ENCODE measurements around the gene ISYNA1. TPM values are rescaled to one million over a fixed set of nuclear protein-coding genes. Genes with fewer than 3 reads are reported as not detected.

Gene ISYNA1
- total and polyA plus RNA-seq, 2 of the 13 experiments (the other 11 are each of a cell fraction or from before 2014, with no cell fraction given): 29.6 to 48.5 TPM

DNA sequence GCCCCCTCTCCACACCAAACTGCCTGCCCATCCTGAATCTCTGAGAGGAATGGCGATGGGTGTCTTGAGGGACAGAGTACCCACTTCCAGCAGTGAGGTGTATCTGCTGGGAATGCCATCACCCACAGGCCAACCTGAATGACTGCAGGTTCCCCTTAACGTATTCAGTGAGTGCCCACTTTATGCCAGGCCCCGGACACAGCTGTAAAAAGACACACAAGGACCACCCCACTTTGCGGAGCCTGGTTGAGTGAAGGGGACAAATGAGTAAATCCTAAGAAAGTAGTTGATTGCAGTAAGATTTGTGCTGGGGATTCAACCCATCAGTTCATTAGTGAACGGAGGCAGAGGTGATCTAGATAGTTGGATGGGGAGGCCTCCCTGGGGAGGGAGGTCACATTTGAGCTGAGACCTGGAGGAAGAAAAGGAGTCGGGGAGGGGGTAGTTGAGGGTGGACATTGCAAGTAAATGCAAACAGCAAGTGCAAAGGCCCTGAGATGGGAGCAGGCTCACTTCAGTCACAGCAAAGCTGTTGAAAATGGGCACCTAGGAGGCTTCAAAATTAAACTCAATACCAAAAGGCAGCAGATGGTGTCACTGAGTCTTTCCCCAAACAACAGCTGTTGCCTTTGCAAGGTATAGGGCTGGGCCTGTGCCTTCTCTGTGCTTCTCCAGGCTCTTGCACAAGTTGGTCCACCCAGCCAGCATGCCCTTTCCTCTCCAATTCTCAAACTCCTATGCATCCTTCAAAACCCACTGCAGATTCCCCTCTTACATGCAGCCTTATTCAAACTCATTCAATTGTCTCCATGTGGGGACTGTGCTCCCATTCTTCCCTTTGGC is 47.6 kb downstream of the ISYNA1 start (continued):
- TF ChIP-seq JDP2 (CRISPR knock-in tag; IDR thresholded peaks at IDR 0.05; ENCODE audit: borderline replicate concordance): no peak
- no peak for TF ChIP-seq ZNF292 (CRISPR knock-in tag; IDR thresholded peaks at IDR 0.05; ENCODE audit: borderline replicate concordance, low read depth)
- TF ChIP-seq ZNF451 (CRISPR knock-in tag; IDR thresholded peaks at IDR 0.05): 0 out of 2 replicates have a peak, but pooled peaks have one; percentile 21
- no peak for TF ChIP-seq KDM3A (CRISPR knock-in tag; IDR thresholded peaks at IDR 0.05; ENCODE audit: low read depth)
- TF ChIP-seq, protein P1, sequence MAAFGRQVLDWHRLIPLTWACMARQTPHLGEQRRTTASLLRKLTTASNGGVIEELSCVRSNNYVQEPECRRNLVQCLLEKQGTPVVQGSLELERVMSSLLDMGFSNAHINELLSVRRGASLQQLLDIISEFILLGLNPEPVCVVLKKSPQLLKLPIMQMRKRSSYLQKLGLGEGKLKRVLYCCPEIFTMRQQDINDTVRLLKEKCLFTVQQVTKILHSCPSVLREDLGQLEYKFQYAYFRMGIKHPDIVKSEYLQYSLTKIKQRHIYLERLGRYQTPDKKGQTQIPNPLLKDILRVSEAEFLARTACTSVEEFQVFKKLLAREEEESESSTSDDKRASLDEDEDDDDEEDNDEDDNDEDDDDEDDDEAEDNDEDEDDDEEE (CRISPR knock-in tag; IDR thresholded peaks at IDR 0.05): no peak
- no peak for TF ChIP-seq CCDC6 (CRISPR knock-in tag; IDR thresholded peaks at IDR 0.05)
- TF ChIP-seq, protein P2, sequence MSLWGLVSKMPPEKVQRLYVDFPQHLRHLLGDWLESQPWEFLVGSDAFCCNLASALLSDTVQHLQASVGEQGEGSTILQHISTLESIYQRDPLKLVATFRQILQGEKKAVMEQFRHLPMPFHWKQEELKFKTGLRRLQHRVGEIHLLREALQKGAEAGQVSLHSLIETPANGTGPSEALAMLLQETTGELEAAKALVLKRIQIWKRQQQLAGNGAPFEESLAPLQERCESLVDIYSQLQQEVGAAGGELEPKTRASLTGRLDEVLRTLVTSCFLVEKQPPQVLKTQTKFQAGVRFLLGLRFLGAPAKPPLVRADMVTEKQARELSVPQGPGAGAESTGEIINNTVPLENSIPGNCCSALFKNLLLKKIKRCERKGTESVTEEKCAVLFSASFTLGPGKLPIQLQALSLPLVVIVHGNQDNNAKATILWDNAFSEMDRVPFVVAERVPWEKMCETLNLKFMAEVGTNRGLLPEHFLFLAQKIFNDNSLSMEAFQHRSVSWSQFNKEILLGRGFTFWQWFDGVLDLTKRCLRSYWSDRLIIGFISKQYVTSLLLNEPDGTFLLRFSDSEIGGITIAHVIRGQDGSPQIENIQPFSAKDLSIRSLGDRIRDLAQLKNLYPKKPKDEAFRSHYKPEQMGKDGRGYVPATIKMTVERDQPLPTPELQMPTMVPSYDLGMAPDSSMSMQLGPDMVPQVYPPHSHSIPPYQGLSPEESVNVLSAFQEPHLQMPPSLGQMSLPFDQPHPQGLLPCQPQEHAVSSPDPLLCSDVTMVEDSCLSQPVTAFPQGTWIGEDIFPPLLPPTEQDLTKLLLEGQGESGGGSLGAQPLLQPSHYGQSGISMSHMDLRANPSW (CRISPR knock-in tag; IDR thresholded peaks at IDR 0.05; ENCODE audit: borderline replicate concordance): 0 out of 2 replicates have a peak, but pooled peaks have one; percentile 61
- TF ChIP-seq TAF15 (IDR thresholded peaks at IDR 0.05; ENCODE audit: low read depth, low read length, poor library complexity, severe bottlenecking): no peak
- TF ChIP-seq AGO2 (optimal IDR thresholded peaks at IDR 0.05; ENCODE audit: low read depth, low read length): no peak
- TF ChIP-seq ZMYM3 (CRISPR knock-in tag; IDR thresholded peaks at IDR 0.05): peak; percentile 45
- TF ChIP-seq, protein P3, sequence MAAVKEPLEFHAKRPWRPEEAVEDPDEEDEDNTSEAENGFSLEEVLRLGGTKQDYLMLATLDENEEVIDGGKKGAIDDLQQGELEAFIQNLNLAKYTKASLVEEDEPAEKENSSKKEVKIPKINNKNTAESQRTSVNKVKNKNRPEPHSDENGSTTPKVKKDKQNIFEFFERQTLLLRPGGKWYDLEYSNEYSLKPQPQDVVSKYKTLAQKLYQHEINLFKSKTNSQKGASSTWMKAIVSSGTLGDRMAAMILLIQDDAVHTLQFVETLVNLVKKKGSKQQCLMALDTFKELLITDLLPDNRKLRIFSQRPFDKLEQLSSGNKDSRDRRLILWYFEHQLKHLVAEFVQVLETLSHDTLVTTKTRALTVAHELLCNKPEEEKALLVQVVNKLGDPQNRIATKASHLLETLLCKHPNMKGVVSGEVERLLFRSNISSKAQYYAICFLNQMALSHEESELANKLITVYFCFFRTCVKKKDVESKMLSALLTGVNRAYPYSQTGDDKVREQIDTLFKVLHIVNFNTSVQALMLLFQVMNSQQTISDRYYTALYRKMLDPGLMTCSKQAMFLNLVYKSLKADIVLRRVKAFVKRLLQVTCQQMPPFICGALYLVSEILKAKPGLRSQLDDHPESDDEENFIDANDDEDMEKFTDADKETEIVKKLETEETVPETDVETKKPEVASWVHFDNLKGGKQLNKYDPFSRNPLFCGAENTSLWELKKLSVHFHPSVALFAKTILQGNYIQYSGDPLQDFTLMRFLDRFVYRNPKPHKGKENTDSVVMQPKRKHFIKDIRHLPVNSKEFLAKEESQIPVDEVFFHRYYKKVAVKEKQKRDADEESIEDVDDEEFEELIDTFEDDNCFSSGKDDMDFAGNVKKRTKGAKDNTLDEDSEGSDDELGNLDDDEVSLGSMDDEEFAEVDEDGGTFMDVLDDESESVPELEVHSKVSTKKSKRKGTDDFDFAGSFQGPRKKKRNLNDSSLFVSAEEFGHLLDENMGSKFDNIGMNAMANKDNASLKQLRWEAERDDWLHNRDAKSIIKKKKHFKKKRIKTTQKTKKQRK (IDR thresholded peaks at IDR 0.05; ENCODE audit: low read length): no peak
- peak; percentile 54 for TF ChIP-seq IRF2 (CRISPR knock-in tag; IDR thresholded peaks at IDR 0.05)
- 0 out of 2 replicates have a peak, but pooled peaks have one; percentile 42 for TF ChIP-seq MEF2D (CRISPR knock-in tag; IDR thresholded peaks at IDR 0.05)
- no peak for TF ChIP-seq FOXA1 (IDR thresholded peaks at IDR 0.05)
- 0 out of 2 replicates have a peak, but pooled peaks have one; percentile 5 for TF ChIP-seq FOXA1 (CRISPR knock-in tag; IDR thresholded peaks at IDR 0.05)
- no peak for TF ChIP-seq TBP (CRISPR knock-in tag; IDR thresholded peaks at IDR 0.05)
- no peak for TF ChIP-seq ZNF772 (CRISPR knock-in tag; IDR thresholded peaks at IDR 0.05)
- TF ChIP-seq TCF12 (IDR thresholded peaks at IDR 0.05): no peak
- no peak for TF ChIP-seq TCF12 (CRISPR knock-in tag; IDR thresholded peaks at IDR 0.05)
- TF ChIP-seq, protein P4, sequence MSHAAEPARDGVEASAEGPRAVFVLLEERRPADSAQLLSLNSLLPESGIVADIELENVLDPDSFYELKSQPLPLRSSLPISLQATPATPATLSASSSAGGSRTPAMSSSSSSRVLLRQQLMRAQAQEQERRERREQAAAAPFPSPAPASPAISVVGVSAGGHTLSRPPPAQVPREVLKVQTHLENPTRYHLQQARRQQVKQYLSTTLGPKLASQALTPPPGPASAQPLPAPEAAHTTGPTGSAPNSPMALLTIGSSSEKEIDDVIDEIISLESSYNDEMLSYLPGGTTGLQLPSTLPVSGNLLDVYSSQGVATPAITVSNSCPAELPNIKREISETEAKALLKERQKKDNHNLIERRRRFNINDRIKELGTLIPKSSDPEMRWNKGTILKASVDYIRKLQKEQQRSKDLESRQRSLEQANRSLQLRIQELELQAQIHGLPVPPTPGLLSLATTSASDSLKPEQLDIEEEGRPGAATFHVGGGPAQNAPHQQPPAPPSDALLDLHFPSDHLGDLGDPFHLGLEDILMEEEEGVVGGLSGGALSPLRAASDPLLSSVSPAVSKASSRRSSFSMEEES (CRISPR knock-in tag; IDR thresholded peaks at IDR 0.05): peak; percentile 29; the same call in 1 of the 2 replicates
